ENCODE data around the gene HTRA3.

HTRA3 gene

DNA sequence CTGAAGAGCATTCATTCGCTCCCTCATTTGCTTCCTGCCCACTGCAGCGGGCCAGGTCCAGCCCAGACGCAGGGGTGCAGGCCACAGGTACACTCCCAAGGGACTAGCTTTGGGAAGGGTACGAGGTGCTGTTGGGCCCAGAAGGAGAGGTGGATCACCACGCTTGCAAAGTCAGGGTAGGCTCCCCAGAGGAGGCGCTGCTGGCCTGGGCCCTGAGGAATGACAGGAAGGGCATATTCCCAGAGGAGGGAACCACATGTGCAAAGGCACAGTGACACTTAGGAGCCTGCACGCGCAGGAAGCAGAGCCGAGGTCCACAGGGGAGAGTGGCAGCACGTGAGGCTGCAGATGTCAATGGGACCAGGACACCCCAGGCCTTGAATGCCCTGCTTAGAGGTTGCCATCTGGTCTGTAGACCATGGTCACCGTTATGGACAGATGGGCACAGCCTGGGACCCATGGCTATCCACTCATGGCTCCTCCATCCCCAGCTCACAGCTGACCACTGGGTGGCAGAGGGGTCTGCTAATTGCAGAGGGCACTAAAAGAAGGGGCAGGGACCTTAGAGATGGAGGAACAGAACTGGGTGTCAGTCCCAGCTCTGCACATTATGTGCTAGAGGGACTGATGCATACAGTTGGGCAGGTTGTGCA lies 7.9 kb downstream of the HTRA3 start:
- in situ Hi-C loops (cut with HindIII; ENCODE audit: low pct_unique_long_range_greater_than_20kb, low sequenced_read_pairs), result no loop called here
- no peak for TF ChIP-seq JUND (IDR thresholded peaks at IDR 0.05; ENCODE audit: low read depth)
- no peak for DNase-seq (ENCODE audit: low read depth in 1 of 2, low spot score in 1 of 2)

DNA sequence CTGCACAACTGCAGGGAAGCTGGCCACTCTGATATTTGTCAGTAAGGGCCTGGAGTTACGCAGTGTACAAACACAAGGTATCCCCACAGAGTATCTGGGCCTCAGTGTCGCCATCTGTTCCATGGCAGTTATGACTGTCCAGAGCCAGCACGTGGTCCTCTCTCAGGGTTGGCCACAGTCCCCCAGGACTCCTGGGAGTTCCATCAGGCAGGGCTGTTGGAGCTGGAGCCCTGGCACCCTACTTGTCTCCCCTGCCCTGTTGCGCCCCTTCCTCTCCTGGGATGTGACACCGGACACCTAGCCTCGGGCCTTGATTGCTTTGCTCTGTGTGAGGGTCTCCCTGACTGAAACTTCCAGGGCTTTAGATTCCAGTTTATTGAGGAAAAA lies 8.4 kb downstream of the HTRA3 start:
- no peak for DNase-seq (ENCODE audit: low read depth in 1 of 2, low spot score in 1 of 2)
- in situ Hi-C loops (cut with HindIII; ENCODE audit: low pct_unique_long_range_greater_than_20kb, low sequenced_read_pairs), result no loop called here
- no peak for TF ChIP-seq JUND (IDR thresholded peaks at IDR 0.05; ENCODE audit: low read depth)

DNA sequence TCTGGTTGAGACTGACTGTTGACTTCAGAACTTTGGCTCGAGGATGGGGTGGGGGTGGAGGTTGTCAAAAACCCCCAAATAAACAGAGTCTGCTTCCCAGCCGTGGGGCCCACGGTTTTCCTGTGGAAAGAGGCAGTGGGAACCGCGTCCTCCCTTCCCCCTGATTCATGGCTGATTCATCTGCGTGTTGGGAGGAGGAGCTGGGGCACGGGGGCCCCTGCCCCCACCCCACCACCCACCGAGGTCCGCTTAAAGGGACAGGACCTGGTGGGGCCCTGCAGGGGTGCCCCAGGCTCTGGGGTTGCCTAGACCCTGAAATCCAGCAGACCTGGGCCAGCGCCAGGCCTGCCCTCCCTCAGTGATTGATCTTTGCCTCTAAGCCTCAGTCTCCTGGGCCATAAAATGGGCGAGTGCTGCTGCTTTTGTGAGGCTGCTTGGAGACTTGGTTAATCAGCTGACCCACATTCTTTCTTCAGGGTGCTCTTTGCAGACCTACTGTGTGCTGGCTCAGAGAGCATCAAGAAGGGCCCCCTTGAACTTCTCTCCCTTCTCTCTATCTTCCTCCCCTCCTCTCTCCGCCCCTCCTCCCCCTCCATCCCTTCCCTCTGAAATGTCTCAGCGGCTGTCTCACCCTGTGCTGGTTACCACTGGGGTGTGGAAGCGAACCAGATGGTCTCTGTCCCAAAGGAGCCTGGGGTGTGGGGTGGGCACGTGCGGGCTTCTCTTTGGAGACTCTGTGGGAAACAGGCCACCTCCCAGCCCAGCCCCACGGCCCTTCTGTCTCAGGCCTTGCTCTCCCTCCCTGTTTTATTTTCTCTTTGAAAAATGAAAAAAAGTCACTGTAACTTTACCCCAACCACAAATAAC lies 9.1 kb downstream of the HTRA3 start:
- in situ Hi-C loops (cut with HindIII; ENCODE audit: low pct_unique_long_range_greater_than_20kb, low sequenced_read_pairs), result no loop called here
- DNase-seq (ENCODE audit: low read depth in 1 of 2, low spot score in 1 of 2), result no peak
- TF ChIP-seq JUND (IDR thresholded peaks at IDR 0.05; ENCODE audit: low read depth), result no peak

- no peak for DNase-seq (ENCODE audit: low read depth in 1 of 2, low spot score in 1 of 2)
- no peak for TF ChIP-seq JUND (IDR thresholded peaks at IDR 0.05; ENCODE audit: low read depth)
- in situ Hi-C loops (cut with HindIII; ENCODE audit: low pct_unique_long_range_greater_than_20kb, low sequenced_read_pairs), result no loop called here
Measured at GRCh38 chr4:8279321-8280157, 10.0 kb downstream of the HTRA3 start.

DNA sequence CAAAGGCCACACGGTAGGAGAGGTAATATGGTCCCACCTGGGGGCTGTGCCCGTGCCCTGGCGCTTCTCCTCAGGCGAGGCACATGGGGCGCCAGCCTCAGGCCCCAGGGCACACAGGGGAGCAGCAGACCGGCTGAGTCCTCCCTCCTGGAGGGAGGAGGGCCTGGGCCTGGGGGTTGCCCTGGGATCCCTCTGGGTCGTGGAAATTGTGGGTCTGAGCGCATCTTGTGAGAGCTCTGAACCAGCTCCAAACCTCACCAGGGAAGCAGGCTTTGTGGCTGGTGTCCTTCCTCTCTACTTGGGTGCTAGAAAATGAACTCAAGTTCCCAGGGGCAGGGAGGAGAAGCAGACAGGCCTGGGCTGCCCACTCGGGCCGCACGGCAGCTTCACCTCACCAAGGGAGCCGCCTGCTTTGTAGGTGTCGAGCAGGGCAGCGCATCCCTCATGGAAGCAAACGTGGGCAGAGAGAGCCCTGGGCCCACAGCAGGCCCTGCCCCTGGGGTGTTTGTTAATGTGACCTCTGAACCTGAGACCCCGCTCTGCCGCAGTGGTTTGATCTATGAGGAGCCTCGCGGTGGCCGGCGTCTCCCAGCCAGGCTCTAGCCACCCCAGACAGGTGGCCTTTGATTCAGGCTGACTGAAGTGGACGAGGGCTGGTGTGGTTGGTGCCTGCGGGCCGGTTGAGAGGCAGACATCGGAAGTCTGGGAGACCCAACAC lies 10.8 kb downstream of the HTRA3 start:
- in situ Hi-C loops (cut with HindIII; ENCODE audit: low pct_unique_long_range_greater_than_20kb, low sequenced_read_pairs), result no loop called here
- DNase-seq (ENCODE audit: low read depth in 1 of 2, low spot score in 1 of 2), result no peak
- no peak for TF ChIP-seq JUND (IDR thresholded peaks at IDR 0.05; ENCODE audit: low read depth)

DNA sequence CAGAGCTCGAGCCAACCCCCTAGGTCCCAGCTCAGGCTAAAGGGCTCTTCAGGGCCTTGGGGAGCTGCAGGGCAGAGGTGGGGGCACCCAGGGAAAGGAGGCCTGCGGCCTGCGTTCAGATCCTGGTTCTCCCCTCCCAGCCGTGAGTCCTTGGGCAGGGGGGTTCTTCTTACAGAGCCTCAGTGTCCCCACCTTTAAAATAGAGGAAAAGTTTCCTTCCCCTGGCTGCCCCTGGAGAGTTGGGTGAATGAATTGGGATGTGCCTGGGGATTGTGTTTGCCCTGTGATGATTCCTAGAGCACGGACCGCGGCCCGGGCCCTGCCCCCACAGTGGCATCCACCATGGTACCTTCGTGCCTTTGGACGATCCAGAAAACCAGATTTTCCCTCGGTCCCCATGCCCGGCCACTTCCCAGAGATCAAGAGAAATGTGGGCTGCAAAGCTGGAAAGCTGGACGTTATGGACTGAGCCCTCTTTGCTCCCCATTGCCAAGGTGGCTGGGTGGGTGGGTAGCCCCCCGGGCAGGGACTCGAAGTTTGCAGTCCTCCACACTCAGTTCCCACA lies 11.4 kb downstream of the HTRA3 start:
- in situ Hi-C loops (cut with HindIII; ENCODE audit: low pct_unique_long_range_greater_than_20kb, low sequenced_read_pairs), result no loop called here

DNA sequence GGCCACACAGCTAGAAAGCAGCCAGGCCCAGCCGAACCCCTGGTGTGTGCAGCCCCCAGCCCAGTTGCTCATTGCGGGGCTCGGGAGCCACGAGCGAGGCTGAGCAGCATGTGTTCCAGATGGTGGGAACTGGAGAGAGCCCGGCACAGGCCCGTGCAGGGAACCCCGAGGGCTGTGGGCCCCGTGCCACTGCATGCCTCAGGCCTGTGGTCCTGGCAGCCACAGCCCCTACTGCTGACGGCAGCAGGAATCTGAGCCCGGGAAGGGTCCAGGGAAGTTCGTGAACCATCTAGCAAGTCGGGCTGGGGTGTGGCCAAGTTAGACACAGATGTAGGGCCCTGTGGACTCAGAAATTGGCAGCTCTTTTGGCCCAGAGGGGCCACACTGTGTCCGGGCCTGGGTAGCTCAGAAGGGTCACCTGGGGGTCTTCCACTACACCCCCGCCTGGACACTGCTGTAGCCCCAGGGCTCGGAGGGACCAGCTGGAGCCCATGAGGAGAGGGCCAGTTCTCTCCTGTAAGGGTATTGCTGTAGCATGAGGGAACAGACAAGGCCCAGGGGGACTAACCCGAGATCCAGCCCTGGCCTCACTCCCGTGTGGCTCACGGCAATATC lies 12.1 kb downstream of the HTRA3 start:
- in situ Hi-C loops (cut with HindIII; ENCODE audit: low pct_unique_long_range_greater_than_20kb, low sequenced_read_pairs), result no loop called here
- no peak for TF ChIP-seq JUND (IDR thresholded peaks at IDR 0.05; ENCODE audit: low read depth)
- DNase-seq (ENCODE audit: low read depth in 1 of 2, low spot score in 1 of 2), result no peak

More for the DNA sequence above, 11.4 kb downstream of the HTRA3 start:
- TF ChIP-seq JUND (IDR thresholded peaks at IDR 0.05; ENCODE audit: low read depth), result no peak
- no peak for DNase-seq (ENCODE audit: low read depth in 1 of 2, low spot score in 1 of 2)

DNA sequence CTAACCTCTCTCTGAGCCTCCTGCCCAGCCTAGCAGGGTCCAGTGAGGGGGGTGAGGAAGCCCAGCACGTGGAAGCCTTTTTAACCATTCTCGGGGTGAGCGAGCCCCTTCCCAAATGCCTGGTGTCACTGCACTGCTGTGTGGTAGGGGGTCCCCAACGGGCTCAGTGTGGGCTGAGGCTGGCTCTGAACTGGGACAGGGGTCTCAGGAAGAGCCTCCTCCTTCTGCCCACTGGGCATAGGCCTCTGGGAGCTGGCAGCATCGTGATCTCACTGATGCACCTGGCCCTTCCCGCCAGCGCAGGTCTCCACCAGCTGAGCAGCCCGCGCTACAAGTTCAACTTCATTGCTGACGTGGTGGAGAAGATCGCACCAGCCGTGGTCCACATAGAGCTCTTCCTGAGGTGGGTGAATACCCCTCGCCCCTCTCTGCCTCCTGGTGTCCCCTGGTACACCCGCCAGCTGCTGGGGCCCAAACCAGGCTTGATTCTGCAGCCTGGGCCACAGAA lies 12.6 kb downstream of the HTRA3 start:
- in situ Hi-C loops (cut with HindIII; ENCODE audit: low pct_unique_long_range_greater_than_20kb, low sequenced_read_pairs), result no loop called here
- TF ChIP-seq JUND (IDR thresholded peaks at IDR 0.05; ENCODE audit: low read depth), result no peak
- no peak for DNase-seq (ENCODE audit: low read depth in 1 of 2, low spot score in 1 of 2)

DNA sequence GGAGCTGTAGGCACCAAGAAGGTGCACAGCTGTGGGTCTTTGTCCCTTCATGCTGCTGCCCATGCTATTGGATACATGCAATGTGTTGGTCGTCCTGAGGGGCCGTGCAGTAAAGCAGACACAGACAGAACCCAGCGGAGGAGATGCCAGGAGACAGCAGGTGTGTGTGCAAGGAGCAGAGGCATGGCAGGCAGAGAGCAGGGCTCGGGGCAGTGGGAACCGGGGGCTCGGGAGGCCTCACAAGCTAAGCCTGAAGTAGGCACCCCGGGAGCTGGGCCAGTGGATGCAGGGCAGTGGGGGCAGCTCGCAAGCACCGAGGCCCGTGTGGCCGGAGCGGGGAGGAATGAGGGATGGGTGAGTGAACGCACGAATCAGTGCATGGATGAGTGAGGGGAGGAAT lies 13.2 kb downstream of the HTRA3 start:
- DNase-seq (ENCODE audit: low read depth in 1 of 2, low spot score in 1 of 2), result no peak
- in situ Hi-C loops (cut with HindIII; ENCODE audit: low pct_unique_long_range_greater_than_20kb, low sequenced_read_pairs), result no loop called here
- no peak for TF ChIP-seq JUND (IDR thresholded peaks at IDR 0.05; ENCODE audit: low read depth)

DNA sequence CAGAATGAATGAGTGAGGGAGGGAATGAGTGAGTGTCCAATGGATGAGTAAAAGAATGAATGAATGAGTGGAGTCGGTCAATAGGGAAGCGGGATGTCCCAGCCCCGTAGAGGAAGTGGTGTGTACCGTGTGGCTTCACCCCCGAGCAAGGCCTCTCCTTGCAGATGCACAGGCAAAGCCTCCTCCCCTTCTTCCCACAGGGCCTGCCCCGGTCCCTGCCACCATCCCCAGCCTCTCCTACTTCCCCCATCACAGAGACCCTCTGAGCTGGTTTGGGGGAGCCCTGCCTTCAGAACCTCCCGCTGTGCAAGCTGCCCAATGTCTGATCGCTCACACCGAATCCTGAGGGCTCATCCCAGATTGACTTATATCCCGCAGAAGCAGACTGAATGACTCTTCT lies 13.6 kb downstream of the HTRA3 start:
- in situ Hi-C loops (cut with HindIII; ENCODE audit: low pct_unique_long_range_greater_than_20kb, low sequenced_read_pairs), result no loop called here
- no peak for TF ChIP-seq JUND (IDR thresholded peaks at IDR 0.05; ENCODE audit: low read depth)
- DNase-seq (ENCODE audit: low read depth in 1 of 2, low spot score in 1 of 2), result no peak

GRCh38 chr4:8283631-8284121 lies 14.1 kb downstream of the HTRA3 start:
- no peak for TF ChIP-seq JUND (IDR thresholded peaks at IDR 0.05; ENCODE audit: low read depth)
- DNase-seq (ENCODE audit: low read depth in 1 of 2, low spot score in 1 of 2), result no peak
- in situ Hi-C loops (cut with HindIII; ENCODE audit: low pct_unique_long_range_greater_than_20kb, low sequenced_read_pairs), result no loop called here

All from T47D (cell line).